IMR-90 (cell line): ENCODE measurements around the gene RPP30. TPM values are rescaled to one million over a fixed set of nuclear protein-coding genes. Genes with fewer than 3 reads are reported as not detected.

Experiments used
- ATAC-seq: fragments of 200-7000 bp; cut with Tn5 transposase; 2 replicates; pipeline ENCODE4 v1.9.1; 2020; ENCODE audit warnings: low read depth, mild to moderate bottlenecking, moderate library complexity
- BruUV-seq: library from RNA; stranded (reverse); fragments of 400-500 nt; replicated peaks from 2 replicates; lab custom pipeline; 2021; lab: Mats Ljungman, UMichigan
- CTCF ChIA-PET: fragments of 300-600 bp; formaldehyde crosslinking; extraction: SDS; loops from one replicate; lab custom pipeline; 2021; ENCODE audit warnings: antibody characterized with exemption; lab: Yijun Ruan, JAX
- POLR2A ChIA-PET: fragments of 300-600 bp; sonication (Branson Sonifier 250); formaldehyde crosslinking; loops from one replicate; lab custom pipeline; 2022; ENCODE audit warnings: antibody characterized with exemption; ENCODE audit not compliant: unreplicated experiment; lab: Charles Lee
- DNase-seq: peaks from one replicate; pipeline ENCODE4 v3.0.0; 2013
- H2AFZ ChIP-seq: replicated peaks from 2 replicates; pipeline ENCODE3; 2013; ENCODE audit warnings: low read length, mild to moderate bottlenecking; ENCODE audit not compliant: poor library complexity
- H2AK5ac ChIP-seq: 2 replicates; pipeline ENCODE4 v1.6.1; 2013; ENCODE audit warnings: low read depth, low read length, inconsistent platforms
- H2AK9ac ChIP-seq: replicated peaks from 2 replicates; pipeline ENCODE3; 2013; ENCODE audit warnings: mild to moderate bottlenecking, low read depth, low read length, moderate library complexity; ENCODE audit not compliant: poor library complexity
- H2BK120ac ChIP-seq: 2 replicates; pipeline ENCODE4 v1.6.1; 2013; ENCODE audit warnings: low read depth, low read length, inconsistent platforms
- H2BK15ac ChIP-seq: 3 replicates; pipeline ENCODE4 v1.6.1; 2013; ENCODE audit warnings: low read depth, low read length, inconsistent platforms
- H2BK20ac ChIP-seq: 2 replicates; pipeline ENCODE4 v1.6.1; 2013; ENCODE audit warnings: low read depth, mild to moderate bottlenecking, inconsistent platforms, low read length, moderate library complexity
- H2BK5ac ChIP-seq: 2 replicates; pipeline ENCODE4 v1.6.1; 2013; ENCODE audit warnings: mild to moderate bottlenecking, low read depth, low read length, inconsistent platforms; ENCODE audit not compliant: poor library complexity, severe bottlenecking
- H3K14ac ChIP-seq: replicated peaks from 2 replicates; pipeline ENCODE4 v1.6.1; 2013; ENCODE audit warnings: low read depth, low read length, inconsistent platforms
- H3K18ac ChIP-seq: 2 replicates; pipeline ENCODE4 v1.6.1; 2013; ENCODE audit warnings: low read depth, low read length, control low read depth
- H3K23ac ChIP-seq: 2 replicates; pipeline ENCODE4 v1.6.1; 2013; ENCODE audit warnings: low read depth, low read length, inconsistent platforms
- H3K27ac ChIP-seq: 2 replicates; pipeline ENCODE4 v1.5.1; 2013; ENCODE audit warnings: mild to moderate bottlenecking, control low read depth, low read length; ENCODE audit not compliant: insufficient read depth
- H3K27me3 ChIP-seq: 2 replicates; pipeline ENCODE4 v1.6.1; 2013; ENCODE audit warnings: low read length; ENCODE audit not compliant: control insufficient read depth, insufficient read depth
- H3K36me3 ChIP-seq: 2 replicates; pipeline ENCODE4 v1.6.1; 2013; ENCODE audit warnings: low read length, mixed read lengths; ENCODE audit not compliant: control insufficient read depth, insufficient read depth
- H3K4ac ChIP-seq: 2 replicates; pipeline ENCODE4 v1.6.1; 2013; ENCODE audit warnings: low read depth, low read length, inconsistent platforms
- H3K4me1 ChIP-seq: 2 replicates; pipeline ENCODE4 v1.6.1; 2013; ENCODE audit warnings: low read length, mixed read lengths; ENCODE audit not compliant: control insufficient read depth, insufficient read depth
- H3K4me2 ChIP-seq: 2 replicates; pipeline ENCODE4 v1.6.1; 2013; ENCODE audit warnings: low read depth, mild to moderate bottlenecking, control low read depth, low read length, moderate library complexity
- H3K4me3 ChIP-seq: 2 replicates; pipeline ENCODE4 v1.5.1; 2013; ENCODE audit warnings: low read depth, mild to moderate bottlenecking, control low read depth, low read length, moderate library complexity; ENCODE audit not compliant: insufficient read depth
- H3K56ac ChIP-seq: 2 replicates; pipeline ENCODE4 v1.6.1; 2013; ENCODE audit warnings: low read length, inconsistent platforms; ENCODE audit not compliant: insufficient read depth; ENCODE audit errors: extremely low read depth
- H3K79me1 ChIP-seq, 2 experiments: 2 replicates each; pipeline ENCODE4 v1.6.1; 2013; ENCODE audit warnings: low read length in 2 of 2, inconsistent platforms in 1 of 2, low read depth in 1 of 2
- H3K9ac ChIP-seq: 2 replicates; pipeline ENCODE4 v1.6.1; 2013; ENCODE audit warnings: low read depth, low read length, control low read depth
- H3K9me1 ChIP-seq: 2 replicates; pipeline ENCODE4 v1.6.1; 2013; ENCODE audit warnings: low read length, inconsistent platforms; ENCODE audit not compliant: insufficient read depth
- H3K9me3 ChIP-seq: 2 replicates; pipeline ENCODE4 v1.6.1; 2013; ENCODE audit warnings: low read length; ENCODE audit not compliant: control insufficient read depth, insufficient read depth
- H4K20me1 ChIP-seq: 2 replicates; pipeline ENCODE4 v1.6.1; 2013; ENCODE audit warnings: low read length, inconsistent platforms; ENCODE audit not compliant: insufficient read depth
- H4K5ac ChIP-seq: 2 replicates; pipeline ENCODE4 v1.6.1; 2013; ENCODE audit warnings: mild to moderate bottlenecking, low read depth, low read length, control low read depth
- H4K8ac ChIP-seq, 2 experiments: 2 replicates each; pipeline ENCODE4 v1.6.1; 2013; ENCODE audit warnings: low read depth in 2 of 2, low read length in 2 of 2, control low read depth in 1 of 2, inconsistent platforms in 1 of 2
- H4K91ac ChIP-seq: 2 replicates; pipeline ENCODE4 v1.6.1; 2013; ENCODE audit warnings: low read depth, low read length, inconsistent platforms; ENCODE audit not compliant: insufficient read depth
- CEBPB ChIP-seq: IDR thresholded peaks from 2 replicates; pipeline ENCODE4 v1.6.1; 2012; ENCODE audit warnings: low read depth, low read length, improper control_type of control experiment
- CHD1 ChIP-seq: IDR thresholded peaks from 2 replicates; pipeline ENCODE4 v1.6.1; 2012; ENCODE audit warnings: low read depth, low read length, improper control_type of control experiment
- CTCF ChIP-seq: conservative IDR thresholded peaks from 2 replicates; pipeline ENCODE4 v1.5.1; 2012; ENCODE audit warnings: mild to moderate bottlenecking, low read depth, low read length, improper control_type of control experiment
- FOS ChIP-seq: fragments of 150-350 bp; IDR thresholded peaks from 2 replicates; pipeline ENCODE4 v1.6.1; 2016; ENCODE audit warnings: low read depth, low read length
- MAZ ChIP-seq: IDR thresholded peaks from 2 replicates; pipeline ENCODE4 v1.6.1; 2012; ENCODE audit warnings: low read depth, mild to moderate bottlenecking, low read length, improper control_type of control experiment, moderate library complexity, borderline replicate concordance
- MXI1 ChIP-seq: IDR thresholded peaks from 2 replicates; pipeline ENCODE4 v1.6.1; 2012; ENCODE audit warnings: low read depth, mild to moderate bottlenecking, low read length, moderate library complexity, borderline replicate concordance
- POLR2A ChIP-seq: IDR thresholded peaks from 2 replicates; pipeline ENCODE4 v1.6.1; 2012; ENCODE audit warnings: mild to moderate bottlenecking, low read depth, low read length
- RFX5 ChIP-seq: IDR thresholded peaks from 2 replicates; pipeline ENCODE4 v1.8.0; 2012; ENCODE audit warnings: low read depth, mild to moderate bottlenecking, low read length, moderate library complexity
- SMC3 ChIP-seq: fragments of 150-350 bp; IDR thresholded peaks from 2 replicates; pipeline ENCODE4 v1.6.1; 2016; ENCODE audit warnings: low read depth, mild to moderate bottlenecking, antibody characterized with exemption, low read length, moderate library complexity
- WGBS, 2 experiments: methylation state at CpG; one replicate each; pipeline versions ENCODE4 v1.1.5 to v1.1.7; 2013; ENCODE audit warnings: missing lambda C conversion rate in 2 of 2; ENCODE audit not compliant: insufficient read length in 1 of 2; ENCODE audit errors: extremely low coverage in 2 of 2; 5-methylcytosine and 5-hydroxymethylcytosine counted together
- dilution Hi-C: fragments of 300-500 bp; cut with HindIII; formaldehyde crosslinking; loops from one replicate; pipeline ENCODE4 v1.14.3; 2018; ENCODE audit warnings: low sequenced_read_pairs; ENCODE audit not compliant: unreplicated experiment
- in situ Hi-C: fragments of 300-500 bp; cut with MboI; formaldehyde crosslinking; loops from 3 replicates; pipeline ENCODE4 v1.14.3; 2019; ENCODE audit warnings: low sequenced_read_pairs, inconsistent platforms, mixed read lengths
- intact Hi-C: fragments of 100-400 bp; cut with micrococcal nuclease; formaldehyde crosslinking; loops from 2 replicates; pipeline ENCODE4 v1.10.0; 2022
- polyA plus RNA-seq, 3 experiments: library from polyadenylated mRNA; depleted of rRNA; stranded (reverse); fragments of >200 nt; gene quantifications; 2 replicates each; pipeline ENCODE4 v1.2.3, GENCODE V29; 2012; ENCODE audit warnings: low replicate concordance in 1 of 3
- total RNA-seq: library from RNA; depleted of rRNA; stranded (reverse); fragments of >200 nt; gene quantifications from 2 replicates; pipeline ENCODE4 v1.2.3, GENCODE V29; 2012
- TF ChIP-seq, protein P1 (sequence below): fragments of 150-350 bp; IDR thresholded peaks from 2 replicates; pipeline ENCODE4 v1.6.1; 2017; ENCODE audit warnings: mild to moderate bottlenecking, antibody characterized with exemption, low read length, low read depth

RPP30 gene
- total and polyA plus RNA-seq, 2 of the 4 experiments (the other 2 are of a cell fraction) = 27.6 to 45.2 TPM

- peak overlapping the region in 1 of 2 experiments; percentile 19; a peak in 1 of 4 replicates for H4K8ac ChIP-seq
- H3K4me1 ChIP-seq = peaks cover 7% of the 10 kb centered on the region
- no CpG with 5 or more reads among the region's 8 CpGs for WGBS, 2 experiments
- intact Hi-C loops = loop anchor here (10.0 kb wide), 1 partner anchor 247 kb away; no protein-coding TSS in a partner anchor
- H2BK20ac ChIP-seq = 0 out of 2 replicates have a peak overlapping the region, but pooled peaks have one; percentile 54
- no peak overlapping the region for H3K4me2 ChIP-seq
- H3K4ac ChIP-seq = peak overlapping the region; percentile 36; the same call in 1 of the 2 replicates
- no peaks in the 10 kb centered on the region for H3K9me3 ChIP-seq
- peak overlapping the region; percentile 51; the same call in 1 of the 2 replicates for H2BK120ac ChIP-seq
- 0 out of 2 replicates have a peak overlapping the region, but pooled peaks have one; percentile 31 for H3K14ac ChIP-seq
- H3K79me1 ChIP-seq = 0 out of 4 replicates have a peak, but pooled peaks cover 0 to 5% of the 10 kb centered on the region in 2 experiments
- H2BK5ac ChIP-seq = no peak overlapping the region
- no peak overlapping the region for H2AK5ac ChIP-seq
- 0 out of 2 replicates have a peak, but pooled peaks cover 4% of the 10 kb centered on the region for H3K9me1 ChIP-seq
- no TSS peak for BruUV-seq
- CTCF ChIA-PET = interaction anchor here (0.6 to 1.9 kb wide), 4 partner anchors 13 to 339 kb away, joined by 3 to 6 read pairs (median 3); no protein-coding TSS in a partner anchor
- H3K27me3 ChIP-seq = no peaks in the 10 kb centered on the region
- DNase-seq (no peak), ATAC-seq (no peak)
- H3K36me3 ChIP-seq = no peaks in the 10 kb centered on the region; the same call in 1 of the 2 replicates
- in situ Hi-C loops = loop anchor here (25.0 kb wide), 1 partner anchor 995 kb away; the partner anchor contains the start of genes BTAF1 and FGFBP3
- POLR2A ChIA-PET = no interaction called here
- no peak overlapping the region for H2AK9ac ChIP-seq
- no peak overlapping the region for H3K18ac ChIP-seq
- TF ChIP-seq, protein P1, sequence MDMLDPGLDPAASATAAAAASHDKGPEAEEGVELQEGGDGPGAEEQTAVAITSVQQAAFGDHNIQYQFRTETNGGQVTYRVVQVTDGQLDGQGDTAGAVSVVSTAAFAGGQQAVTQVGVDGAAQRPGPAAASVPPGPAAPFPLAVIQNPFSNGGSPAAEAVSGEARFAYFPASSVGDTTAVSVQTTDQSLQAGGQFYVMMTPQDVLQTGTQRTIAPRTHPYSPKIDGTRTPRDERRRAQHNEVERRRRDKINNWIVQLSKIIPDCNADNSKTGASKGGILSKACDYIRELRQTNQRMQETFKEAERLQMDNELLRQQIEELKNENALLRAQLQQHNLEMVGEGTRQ = no peak
- no peak for TF ChIP-seq CTCF
- TF ChIP-seq SMC3 = no peak
- no peak for TF ChIP-seq MXI1
- no peak for TF ChIP-seq MAZ
- no peak for TF ChIP-seq RFX5
- no peak for TF ChIP-seq POLR2A
- TF ChIP-seq CHD1 = no peak
- no peak for TF ChIP-seq CEBPB
- TF ChIP-seq FOS = no peak
- H4K20me1 ChIP-seq = no peaks in the 10 kb centered on the region
- H3K56ac ChIP-seq = no peak overlapping the region
- H3K23ac ChIP-seq = no peak overlapping the region
- dilution Hi-C loops = no loop called here
- H4K91ac ChIP-seq = peak overlapping the region; percentile 52; the same call in 1 of the 2 replicates
- no peak overlapping the region for H2AFZ ChIP-seq
- no peak overlapping the region for H3K4me3 ChIP-seq
- H3K27ac ChIP-seq = no peak overlapping the region
- no peak overlapping the region for H4K5ac ChIP-seq
- no peak overlapping the region; the same call in 2 of the 3 replicates for H2BK15ac ChIP-seq
- no peak overlapping the region for H3K9ac ChIP-seq
These were observed 45.6 kb downstream of the RPP30 start for GRCh38 chr10:90917238-90917967.
